H1 (cell line): ENCODE measurements around the gene ANXA3. TPM values are rescaled to one million over a fixed set of nuclear protein-coding genes. Genes with fewer than 3 reads are reported as not detected.

Experiments
- CTCF ChIA-PET: fragments of 300-600 bp; sonication (Branson Sonifier 250); formaldehyde crosslinking; loops from one replicate; lab custom pipeline; 2021; ENCODE audit not compliant: partially characterized antibody; lab: Charles Lee
- POLR2A ChIA-PET: fragments of 300-600 bp; sonication (Branson Sonifier 250); formaldehyde crosslinking; loops from one replicate; lab custom pipeline; 2021; ENCODE audit warnings: inconsistent platforms; ENCODE audit not compliant: partially characterized antibody; lab: Charles Lee
- DNase-seq, 2 experiments: peaks; one replicate each; pipeline versions ENCODE4 v3.0.0 to v3.0.0-alpha.2; 2010 to 2022; ENCODE audit warnings: low spot score in 2 of 2, low read depth in 1 of 2, mixed read lengths in 1 of 2
- FAIRE-seq: peaks from 2 replicates; lab custom pipeline; 2011; peaks lifted over from hg19 to GRCh38; lab: Jason Lieb, UNC
- H2AFZ ChIP-seq: 2 replicates; pipeline ENCODE4 v1.8.1; 2012; ENCODE audit warnings: low read length, inconsistent platforms
- H2AK5ac ChIP-seq: 2 replicates; pipeline ENCODE4 v1.6.1; 2013; ENCODE audit warnings: low read depth, low read length
- H2BK120ac ChIP-seq: replicated peaks from 2 replicates; pipeline ENCODE3; 2013; ENCODE audit warnings: low read depth, low read length, inconsistent platforms
- H2BK12ac ChIP-seq: 2 replicates; pipeline ENCODE4 v1.6.1; 2013; ENCODE audit warnings: low read depth, low read length
- H2BK15ac ChIP-seq: 2 replicates; pipeline ENCODE4 v1.6.1; 2013; ENCODE audit warnings: low read length
- H2BK20ac ChIP-seq: 2 replicates; pipeline ENCODE4 v1.6.1; 2013; ENCODE audit warnings: low read length
- H2BK5ac ChIP-seq: 2 replicates; pipeline ENCODE4 v1.6.1; 2013; ENCODE audit warnings: low read depth, low read length
- H3K14ac ChIP-seq: 2 replicates; pipeline ENCODE4 v1.6.1; 2013; ENCODE audit warnings: inconsistent platforms; ENCODE audit not compliant: insufficient read length
- H3K18ac ChIP-seq: 2 replicates; pipeline ENCODE4 v1.6.1; 2013; ENCODE audit warnings: low read length; ENCODE audit errors: extremely low read depth
- H3K23ac ChIP-seq: 2 replicates; pipeline ENCODE4 v1.6.1; 2013; ENCODE audit warnings: inconsistent platforms; ENCODE audit not compliant: insufficient read length
- H3K23me2 ChIP-seq: 2 replicates; pipeline ENCODE4 v1.6.1; 2013; ENCODE audit warnings: low read depth, low read length
- H3K27ac ChIP-seq: 2 replicates; pipeline ENCODE4 v1.6.1; 2011; ENCODE audit warnings: low read depth, low read length, inconsistent platforms
- H3K27me3 ChIP-seq, 4 experiments: replicated peaks in 1 of 4; 1 replicate in 1 of 4; 2 replicates in 3 of 4; pipeline versions ENCODE4 v1.6.1 to v1.8.1; 2011 to 2013; ENCODE audit warnings: low read length in 3 of 4, mild to moderate bottlenecking in 3 of 4, inconsistent platforms in 2 of 4, mixed read lengths in 2 of 4, moderate library complexity in 1 of 4; ENCODE audit not compliant: control insufficient read depth in 3 of 4, insufficient read depth in 3 of 4; ENCODE audit errors: extremely low read depth in 1 of 4
- H3K36me3 ChIP-seq, 4 experiments: 2 replicates each; pipeline versions ENCODE4 v1.6.1 to v1.8.1; 2011 to 2013; ENCODE audit warnings: mild to moderate bottlenecking in 4 of 4, low read length in 3 of 4, moderate library complexity in 2 of 4, control low read depth in 1 of 4, inconsistent platforms in 1 of 4; ENCODE audit not compliant: insufficient read depth in 4 of 4, control insufficient read depth in 2 of 4
- H3K4ac ChIP-seq: replicated peaks from 2 replicates; pipeline ENCODE3; 2013; ENCODE audit warnings: low read length, low read depth, mixed read lengths, inconsistent platforms; ENCODE audit not compliant: insufficient read length
- H3K4me1 ChIP-seq, 4 experiments: replicated peaks in 1 of 4; 1 replicate in 1 of 4; 2 replicates in 3 of 4; pipeline versions ENCODE4 v1.6.1 to v1.8.1; 2011 to 2013; ENCODE audit warnings: low read length in 3 of 4, inconsistent platforms in 2 of 4, mixed read lengths in 1 of 4; ENCODE audit not compliant: insufficient read depth in 4 of 4, control insufficient read depth in 3 of 4
- H3K4me2 ChIP-seq, 2 experiments: 2 replicates each; pipeline versions ENCODE4 v1.6.1 to v1.8.1; 2011 to 2013; ENCODE audit warnings: low read depth in 2 of 2, low read length in 2 of 2, control low read depth in 1 of 2, inconsistent platforms in 1 of 2, mild to moderate bottlenecking in 1 of 2; ENCODE audit not compliant: insufficient read depth in 1 of 2
- H3K4me3 ChIP-seq, 4 experiments: fragments of 200-600, 300-600 bp in 1 of 4; sonication (generic), shearing (Covaris generic), sonication (Bioruptor Twin) in 1 of 4; 2 replicates each; pipeline versions ENCODE4 v1.5.1 to v1.8.1; 2011 to 2016; ENCODE audit warnings: low read length in 4 of 4, low read depth in 3 of 4, control low read depth in 2 of 4, inconsistent platforms in 2 of 4, mild to moderate bottlenecking in 2 of 4, mixed read lengths in 1 of 4, moderate library complexity in 1 of 4; ENCODE audit not compliant: insufficient read depth in 2 of 4; ENCODE audit errors: extremely low read depth in 1 of 4
- H3K56ac ChIP-seq: replicated peaks from 2 replicates; pipeline ENCODE3; 2013; ENCODE audit warnings: low read depth, mild to moderate bottlenecking, mixed read lengths, low read length, inconsistent platforms; ENCODE audit not compliant: insufficient read length
- H3K79me1 ChIP-seq: 2 replicates; pipeline ENCODE4 v1.6.1; 2013; ENCODE audit warnings: low read depth, low read length, control low read depth
- H3K79me2 ChIP-seq, 2 experiments: 2 replicates each; pipeline versions ENCODE4 v1.6.1 to v1.8.1; 2012 to 2013; ENCODE audit warnings: low read length in 2 of 2, mild to moderate bottlenecking in 2 of 2, inconsistent platforms in 1 of 2; ENCODE audit not compliant: insufficient read depth in 2 of 2, control insufficient read depth in 1 of 2
- H3K9ac ChIP-seq, 4 experiments: replicated peaks in 1 of 4; 1 replicate in 1 of 4; 2 replicates in 3 of 4; pipeline versions ENCODE4 v1.6.1 to v1.8.1; 2011 to 2013; ENCODE audit warnings: low read depth in 3 of 4, low read length in 3 of 4, control low read depth in 2 of 4, mild to moderate bottlenecking in 2 of 4, moderate library complexity in 2 of 4, inconsistent platforms in 1 of 4; ENCODE audit errors: extremely low read depth in 1 of 4
- H3K9me3 ChIP-seq, 2 experiments: 2 replicates each; pipeline versions ENCODE4 v1.6.1 to v1.8.1; 2012 to 2013; ENCODE audit warnings: mild to moderate bottlenecking in 2 of 2, moderate library complexity in 2 of 2, control low read depth in 1 of 2, inconsistent platforms in 1 of 2, low read depth in 1 of 2, low read length in 1 of 2, mixed read lengths in 1 of 2; ENCODE audit not compliant: insufficient read depth in 2 of 2
- H4K20me1 ChIP-seq, 2 experiments: replicated peaks in 1 of 2; 2 replicates each; pipeline versions ENCODE3 to v1.8.1; 2011 to 2013; ENCODE audit warnings: inconsistent platforms in 2 of 2, low read length in 2 of 2, mild to moderate bottlenecking in 1 of 2; ENCODE audit not compliant: insufficient read depth in 2 of 2, control insufficient read depth in 1 of 2
- H4K5ac ChIP-seq: 2 replicates; pipeline ENCODE4 v1.6.1; 2013; ENCODE audit warnings: low read length, low read depth, mixed read lengths, inconsistent platforms; ENCODE audit not compliant: insufficient read length
- H4K8ac ChIP-seq: 2 replicates; pipeline ENCODE4 v1.8.0; 2013; ENCODE audit warnings: mild to moderate bottlenecking, moderate library complexity, low read length, inconsistent platforms; ENCODE audit not compliant: insufficient read depth; ENCODE audit errors: extremely low read depth
- H4K91ac ChIP-seq: replicated peaks from 2 replicates; pipeline ENCODE3; 2013; ENCODE audit warnings: low read length, mixed read lengths, inconsistent platforms; ENCODE audit not compliant: insufficient read length
- RBBP5 ChIP-seq: IDR thresholded peaks from 2 replicates; pipeline ENCODE4 v1.7.1; 2012; ENCODE audit warnings: low read depth, mild to moderate bottlenecking, inconsistent platforms, low read length, moderate library complexity, borderline replicate concordance
- WGBS, 2 experiments: shearing (Covaris generic) in 1 of 2; methylation state at CpG; one replicate each; pipeline versions ENCODE4 v1.1.6 to v1.1.7; 2013 to 2015; ENCODE audit warnings: low lambda C conversion rate in 2 of 2, mixed read lengths in 2 of 2, inconsistent platforms in 1 of 2, low coverage in 1 of 2, missing lambda C conversion rate in 1 of 2; ENCODE audit not compliant: insufficient replicate concordance in 2 of 2, insufficient coverage in 1 of 2, insufficient read length in 1 of 2; ENCODE audit errors: extremely low coverage in 1 of 2, missing lambda C conversion rate in 1 of 2; 5-methylcytosine and 5-hydroxymethylcytosine counted together
- polyA plus RNA-seq, 7 experiments: library from polyadenylated mRNA; depleted of rRNA in 3 of 7; stranded (reverse) in 5 of 7; unstranded in 2 of 7; fragments of >200 nt in 5 of 7; fragments of 200-250 nt in 2 of 7; gene quantifications; 1 replicate in 5 of 7; 2 replicates in 1 of 7; 4 replicates in 1 of 7; pipeline versions ENCODE4 v1.2.1 to v1.2.3, GENCODE V29; 2011 to 2013; ENCODE audit warnings: missing spikeins in 2 of 7, mixed read lengths in 2 of 7
- total RNA-seq: library from RNA; stranded (reverse); fragmentation: NEBNext Ultra II Directional; extraction: Animal tissue kit (Norgen Biotek cat#: 25700); gene quantifications from 2 replicates; pipeline ENCODE4 v1.2.1, GENCODE V29; 2021
- TF ChIP-seq, protein P1 (sequence below): IDR thresholded peaks from 2 replicates; pipeline ENCODE4 v1.6.1; 2012; ENCODE audit warnings: inconsistent platforms

Gene ANXA3
- total and polyA plus RNA-seq, 2 of the 8 experiments (the other 6 are each of a cell fraction or from before 2014, with no cell fraction given), result 10.3 to 27.3 TPM

- Histone ChIP-seq H3K4ac (no peak overlapping the region), H3K23ac (no peak overlapping the region), H2BK12ac (no peak overlapping the region), H3K79me1 (no peaks in the 10 kb centered on the region), H2BK5ac (no peak overlapping the region), H4K20me1 (no peaks in the 10 kb centered on the region), H3K4me1 (no peaks in the 10 kb centered on the region), H2BK120ac (no peak overlapping the region), H2BK15ac (no peak overlapping the region), H4K5ac (no peak overlapping the region), H3K18ac (no peak overlapping the region), H3K9me3 (no peaks in the 10 kb centered on the region), H3K4me2 (no peak overlapping the region), H3K36me3 (no peaks in the 10 kb centered on the region; a peak in 2 of 8 replicates), H2AFZ (no peak overlapping the region), H3K4me3 (no peak overlapping the region), H2AK5ac (no peak overlapping the region), H3K9ac (no peak overlapping the region), H3K14ac (no peak overlapping the region), H3K56ac (no peak overlapping the region), H3K27me3 (no peaks in the 10 kb centered on the region), H3K79me2 (no peaks in the 10 kb centered on the region), H4K91ac (no peak overlapping the region), H4K8ac (no peak overlapping the region), H3K27ac (no peak overlapping the region), H3K23me2 (no peaks in the 10 kb centered on the region; the same call in 1 of the 2 replicates), H2BK20ac (no peak overlapping the region)
- TF ChIP-seq RBBP5, result no peak
- TF ChIP-seq, protein P1, sequence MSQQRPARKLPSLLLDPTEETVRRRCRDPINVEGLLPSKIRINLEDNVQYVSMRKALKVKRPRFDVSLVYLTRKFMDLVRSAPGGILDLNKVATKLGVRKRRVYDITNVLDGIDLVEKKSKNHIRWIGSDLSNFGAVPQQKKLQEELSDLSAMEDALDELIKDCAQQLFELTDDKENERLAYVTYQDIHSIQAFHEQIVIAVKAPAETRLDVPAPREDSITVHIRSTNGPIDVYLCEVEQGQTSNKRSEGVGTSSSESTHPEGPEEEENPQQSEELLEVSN, result no peak
- CTCF ChIA-PET, result interaction anchor here (0.6 to 4.4 kb wide), 4 partner anchors 10 to 180 kb away, joined by 3 to 32 read pairs (median 10); no protein-coding TSS in a partner anchor
- DNase-seq, result no peak
- WGBS, 2 experiments, result 97% methylated on average over 2 of the region's 2 CpGs; no CpG with 5 or more reads in 1 of the 2 experiments
- POLR2A ChIA-PET, result interaction anchor here (1.2 kb wide), 1 partner anchor 8 kb away, joined by 4 read pairs; no protein-coding TSS in a partner anchor
- FAIRE-seq, result no peak
Observed at GRCh38 chr4:78604988-78605387, 53.4 kb downstream of the ANXA3 start.
